WTC11 (cell line): Measurements from ENCODE around the gene ATP6AP1. TPM values are rescaled to one million over a fixed set of nuclear protein-coding genes. Genes with fewer than 3 reads are reported as not detected.

ENCODE experiments used
- ATAC-seq: fragments of 200-7000 bp; cut with Tn5 transposase; 2 replicates; pipeline ENCODE4 v1.10.0; 2021; ENCODE audit warnings: mild to moderate bottlenecking, moderate library complexity
- CTCF ChIA-PET: fragments of 300-600 bp; sonication (Branson Sonifier 250); formaldehyde crosslinking; loops from one replicate; lab custom pipeline; 2021; ENCODE audit warnings: antibody characterized with exemption; lab: Charles Lee
- POLR2A ChIA-PET: fragments of 350-600 bp; sonication (Branson Sonifier 250); formaldehyde crosslinking; loops from one replicate; lab custom pipeline; 2021; ENCODE audit warnings: antibody characterized with exemption; lab: Charles Lee
- DNase-seq: peaks from one replicate; pipeline ENCODE4 v3.0.0; 2021; ENCODE audit warnings: low spot score
- H3K27ac Mint-ChIP-seq: 2 replicates; pipeline ENCODE4 v1.8.0; 2021; ENCODE audit warnings: mixed read lengths
- H3K27me3 Mint-ChIP-seq: 2 replicates; pipeline ENCODE4 v1.8.0; 2021; ENCODE audit warnings: low read depth, mild to moderate bottlenecking, moderate library complexity, mixed read lengths
- H3K36me3 Mint-ChIP-seq: 2 replicates; pipeline ENCODE4 v1.8.0; 2021; ENCODE audit warnings: mixed read lengths
- H3K4me1 Mint-ChIP-seq: 2 replicates; pipeline ENCODE4 v1.8.0; 2022; ENCODE audit warnings: mixed read lengths
- H3K4me3 Mint-ChIP-seq: 2 replicates; pipeline ENCODE4 v1.8.0; 2021; ENCODE audit warnings: mild to moderate bottlenecking, moderate library complexity, mixed read lengths
- H3K9me3 Mint-ChIP-seq: 2 replicates; pipeline ENCODE4 v1.8.0; 2021; ENCODE audit warnings: mixed read lengths
- ELF4 ChIP-seq: sonication (generic); formaldehyde crosslinking; IDR thresholded peaks from 2 replicates; pipeline ENCODE4 v1.8.1; 2022; ENCODE audit warnings: low read depth, mild to moderate bottlenecking, moderate library complexity, missing genetic modification reagents
- GABPB1 ChIP-seq: sonication (generic); formaldehyde crosslinking; IDR thresholded peaks from 2 replicates; pipeline ENCODE4 v1.8.1; 2023; ENCODE audit warnings: mild to moderate bottlenecking, missing genetic modification reagents
- GTF2I ChIP-seq: fragments of 250-450 bp; sonication (Bioruptor Pico); conservative IDR thresholded peaks from 2 replicates; pipeline ENCODE4 v1.4.0; 2021; ENCODE audit warnings: mild to moderate bottlenecking
- IRF2 ChIP-seq: sonication (generic); formaldehyde crosslinking; IDR thresholded peaks from 2 replicates; pipeline ENCODE4 v1.8.0; 2022; ENCODE audit warnings: low read depth, missing genetic modification reagents, borderline replicate concordance
- NR1H2 ChIP-seq: sonication (generic); formaldehyde crosslinking; IDR thresholded peaks from 2 replicates; pipeline ENCODE4 v1.9.0; 2021; ENCODE audit warnings: mild to moderate bottlenecking, moderate library complexity, missing genetic modification reagents
- NR3C1 ChIP-seq: sonication (generic); formaldehyde crosslinking; conservative IDR thresholded peaks from 2 replicates; pipeline ENCODE4 v1.8.1; 2023; ENCODE audit warnings: low read depth, mild to moderate bottlenecking, missing genetic modification reagents
- SP1 ChIP-seq: sonication (generic); formaldehyde crosslinking; conservative IDR thresholded peaks from 2 replicates; pipeline ENCODE4 v1.8.1; 2022; ENCODE audit warnings: missing genetic modification reagents
- ZNF317 ChIP-seq: sonication (generic); formaldehyde crosslinking; IDR thresholded peaks from 2 replicates; pipeline ENCODE4 v1.8.1; 2023; ENCODE audit warnings: low read depth, mild to moderate bottlenecking, moderate library complexity, missing genetic modification reagents, borderline replicate concordance
- ZNF396 ChIP-seq: fragments of 250-450 bp; sonication (Bioruptor Pico); IDR thresholded peaks from 2 replicates; pipeline ENCODE4 v1.8.0; 2021; ENCODE audit warnings: mild to moderate bottlenecking, moderate library complexity, borderline replicate concordance
- ZNF416 ChIP-seq: fragments of 250-450 bp; sonication (Bioruptor Pico); IDR thresholded peaks from 2 replicates; pipeline ENCODE4 v1.9.0; 2021; ENCODE audit warnings: mild to moderate bottlenecking, inconsistent platforms
- ZNF671 ChIP-seq: fragments of 250-450 bp; sonication (Bioruptor Pico); IDR thresholded peaks from 2 replicates; pipeline ENCODE4 v1.8.0; 2021; ENCODE audit warnings: mild to moderate bottlenecking
- total RNA-seq: library from RNA; stranded (reverse); gene quantifications from 3 replicates; pipeline ENCODE4 v1.2.3, GENCODE V29; 2021
- TF ChIP-seq, protein P1 (sequence below): sonication (generic); formaldehyde crosslinking; IDR thresholded peaks from 2 replicates; pipeline ENCODE4 v1.8.0; 2023; ENCODE audit warnings: missing genetic modification reagents, mild to moderate bottlenecking, borderline replicate concordance
- TF ChIP-seq, protein P2 (sequence below): fragments of 200-600 bp; IDR thresholded peaks from 2 replicates; pipeline ENCODE4 v1.8.0; 2022; ENCODE audit warnings: antibody characterized with exemption
- TF ChIP-seq, protein P3 (sequence below): fragments of 250-450 bp; sonication (Bioruptor Pico); IDR thresholded peaks from 2 replicates; pipeline ENCODE4 v1.9.0; 2021; ENCODE audit warnings: mild to moderate bottlenecking
- TF ChIP-seq, protein P4 (sequence below): sonication (generic); formaldehyde crosslinking; IDR thresholded peaks from 2 replicates; pipeline ENCODE4 v1.8.0; 2022; ENCODE audit warnings: mild to moderate bottlenecking, missing genetic modification reagents
- TF ChIP-seq, protein P5 (sequence below): sonication (generic); formaldehyde crosslinking; IDR thresholded peaks from 2 replicates; pipeline ENCODE4 v1.8.0; 2022; ENCODE audit warnings: mild to moderate bottlenecking, missing genetic modification reagents
- TF ChIP-seq, protein P6 (sequence below): sonication (generic); formaldehyde crosslinking; IDR thresholded peaks from 2 replicates; pipeline ENCODE4 v1.8.0; 2022; ENCODE audit warnings: missing genetic modification reagents
- TF ChIP-seq, protein P7 (sequence below): sonication (generic); formaldehyde crosslinking; IDR thresholded peaks from 2 replicates; pipeline ENCODE4 v1.8.1; 2022; ENCODE audit warnings: low read depth, mild to moderate bottlenecking, moderate library complexity, missing genetic modification reagents, borderline replicate concordance

The ATP6AP1 gene
- total RNA-seq, 1 experiment from 2014 or later = 43.9 TPM

DNA sequence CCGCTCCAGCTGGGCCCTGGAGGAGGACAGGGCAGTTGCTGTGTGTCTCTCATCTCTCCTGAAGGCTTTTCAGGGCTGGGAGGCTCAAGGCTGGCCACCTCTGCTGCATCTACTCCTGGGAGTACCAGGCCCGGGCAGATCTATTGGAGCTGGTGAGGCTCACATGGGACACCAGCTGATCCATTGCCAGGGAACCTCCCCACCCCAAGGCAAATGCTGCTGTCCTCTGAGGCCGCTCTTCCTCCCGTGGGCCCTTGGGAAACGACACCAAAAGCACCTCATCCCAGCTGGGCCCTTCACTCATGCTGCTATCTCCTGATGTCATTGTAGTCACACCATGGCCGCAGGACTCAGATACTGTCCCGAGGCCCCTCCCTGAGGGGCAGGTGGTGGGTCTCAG is 54.3 kb downstream of the ATP6AP1 start (continued):
- TF ChIP-seq, protein P1, sequence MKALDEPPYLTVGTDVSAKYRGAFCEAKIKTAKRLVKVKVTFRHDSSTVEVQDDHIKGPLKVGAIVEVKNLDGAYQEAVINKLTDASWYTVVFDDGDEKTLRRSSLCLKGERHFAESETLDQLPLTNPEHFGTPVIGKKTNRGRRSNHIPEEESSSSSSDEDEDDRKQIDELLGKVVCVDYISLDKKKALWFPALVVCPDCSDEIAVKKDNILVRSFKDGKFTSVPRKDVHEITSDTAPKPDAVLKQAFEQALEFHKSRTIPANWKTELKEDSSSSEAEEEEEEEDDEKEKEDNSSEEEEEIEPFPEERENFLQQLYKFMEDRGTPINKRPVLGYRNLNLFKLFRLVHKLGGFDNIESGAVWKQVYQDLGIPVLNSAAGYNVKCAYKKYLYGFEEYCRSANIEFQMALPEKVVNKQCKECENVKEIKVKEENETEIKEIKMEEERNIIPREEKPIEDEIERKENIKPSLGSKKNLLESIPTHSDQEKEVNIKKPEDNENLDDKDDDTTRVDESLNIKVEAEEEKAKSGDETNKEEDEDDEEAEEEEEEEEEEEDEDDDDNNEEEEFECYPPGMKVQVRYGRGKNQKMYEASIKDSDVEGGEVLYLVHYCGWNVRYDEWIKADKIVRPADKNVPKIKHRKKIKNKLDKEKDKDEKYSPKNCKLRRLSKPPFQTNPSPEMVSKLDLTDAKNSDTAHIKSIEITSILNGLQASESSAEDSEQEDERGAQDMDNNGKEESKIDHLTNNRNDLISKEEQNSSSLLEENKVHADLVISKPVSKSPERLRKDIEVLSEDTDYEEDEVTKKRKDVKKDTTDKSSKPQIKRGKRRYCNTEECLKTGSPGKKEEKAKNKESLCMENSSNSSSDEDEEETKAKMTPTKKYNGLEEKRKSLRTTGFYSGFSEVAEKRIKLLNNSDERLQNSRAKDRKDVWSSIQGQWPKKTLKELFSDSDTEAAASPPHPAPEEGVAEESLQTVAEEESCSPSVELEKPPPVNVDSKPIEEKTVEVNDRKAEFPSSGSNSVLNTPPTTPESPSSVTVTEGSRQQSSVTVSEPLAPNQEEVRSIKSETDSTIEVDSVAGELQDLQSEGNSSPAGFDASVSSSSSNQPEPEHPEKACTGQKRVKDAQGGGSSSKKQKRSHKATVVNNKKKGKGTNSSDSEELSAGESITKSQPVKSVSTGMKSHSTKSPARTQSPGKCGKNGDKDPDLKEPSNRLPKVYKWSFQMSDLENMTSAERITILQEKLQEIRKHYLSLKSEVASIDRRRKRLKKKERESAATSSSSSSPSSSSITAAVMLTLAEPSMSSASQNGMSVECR = no peak
- TF ChIP-seq, protein P2, sequence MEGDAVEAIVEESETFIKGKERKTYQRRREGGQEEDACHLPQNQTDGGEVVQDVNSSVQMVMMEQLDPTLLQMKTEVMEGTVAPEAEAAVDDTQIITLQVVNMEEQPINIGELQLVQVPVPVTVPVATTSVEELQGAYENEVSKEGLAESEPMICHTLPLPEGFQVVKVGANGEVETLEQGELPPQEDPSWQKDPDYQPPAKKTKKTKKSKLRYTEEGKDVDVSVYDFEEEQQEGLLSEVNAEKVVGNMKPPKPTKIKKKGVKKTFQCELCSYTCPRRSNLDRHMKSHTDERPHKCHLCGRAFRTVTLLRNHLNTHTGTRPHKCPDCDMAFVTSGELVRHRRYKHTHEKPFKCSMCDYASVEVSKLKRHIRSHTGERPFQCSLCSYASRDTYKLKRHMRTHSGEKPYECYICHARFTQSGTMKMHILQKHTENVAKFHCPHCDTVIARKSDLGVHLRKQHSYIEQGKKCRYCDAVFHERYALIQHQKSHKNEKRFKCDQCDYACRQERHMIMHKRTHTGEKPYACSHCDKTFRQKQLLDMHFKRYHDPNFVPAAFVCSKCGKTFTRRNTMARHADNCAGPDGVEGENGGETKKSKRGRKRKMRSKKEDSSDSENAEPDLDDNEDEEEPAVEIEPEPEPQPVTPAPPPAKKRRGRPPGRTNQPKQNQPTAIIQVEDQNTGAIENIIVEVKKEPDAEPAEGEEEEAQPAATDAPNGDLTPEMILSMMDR = no peak

DNA sequence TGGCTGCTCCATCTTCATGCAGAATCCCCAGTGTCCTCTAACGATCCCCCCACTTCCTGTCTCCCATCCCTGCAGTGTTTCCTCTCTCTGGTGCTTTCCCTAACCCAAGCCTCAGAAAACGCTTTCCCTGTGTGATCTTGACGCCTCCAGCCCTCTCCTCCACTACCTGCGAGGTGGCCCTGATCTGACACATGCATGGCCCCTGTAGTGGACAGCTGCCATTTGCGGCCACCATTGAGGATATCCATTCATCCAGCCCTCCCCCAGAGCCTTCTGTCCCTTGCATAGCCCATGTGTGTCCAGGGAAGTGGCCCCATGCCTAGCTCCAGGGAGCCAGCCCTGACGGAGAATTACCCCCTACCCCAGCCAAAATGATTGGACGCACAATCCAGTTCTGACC is 54.8 kb downstream of the ATP6AP1 start:
- CTCF ChIA-PET = interaction anchor here (0.6 kb wide), 1 partner anchor 110 kb away, joined by 4 read pairs; no protein-coding TSS in a partner anchor
- H3K27ac Mint-ChIP-seq = no peak overlapping the region; the same call in 1 of the 2 replicates
- TF ChIP-seq, protein P3, sequence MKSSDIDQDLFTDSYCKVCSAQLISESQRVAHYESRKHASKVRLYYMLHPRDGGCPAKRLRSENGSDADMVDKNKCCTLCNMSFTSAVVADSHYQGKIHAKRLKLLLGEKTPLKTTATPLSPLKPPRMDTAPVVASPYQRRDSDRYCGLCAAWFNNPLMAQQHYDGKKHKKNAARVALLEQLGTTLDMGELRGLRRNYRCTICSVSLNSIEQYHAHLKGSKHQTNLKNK = no peak
- TF ChIP-seq ZNF671 (CRISPR knock-in tag) = no peak
- TF ChIP-seq, all 79 proteins: peak for 0
- Mint-ChIP-seq H3K9me3 (no peaks in the 10 kb centered on the region), H3K4me3 (no peak overlapping the region), H3K27me3 (no peaks in the 10 kb centered on the region), H3K36me3 (no peaks in the 10 kb centered on the region; the same call in 1 of the 2 replicates), H3K4me1 (peaks cover 3% of the 10 kb centered on the region; the same call in 1 of the 2 replicates)
- ATAC-seq (no peak), DNase-seq (no peak)
- POLR2A ChIA-PET = no interaction called here

DNA sequence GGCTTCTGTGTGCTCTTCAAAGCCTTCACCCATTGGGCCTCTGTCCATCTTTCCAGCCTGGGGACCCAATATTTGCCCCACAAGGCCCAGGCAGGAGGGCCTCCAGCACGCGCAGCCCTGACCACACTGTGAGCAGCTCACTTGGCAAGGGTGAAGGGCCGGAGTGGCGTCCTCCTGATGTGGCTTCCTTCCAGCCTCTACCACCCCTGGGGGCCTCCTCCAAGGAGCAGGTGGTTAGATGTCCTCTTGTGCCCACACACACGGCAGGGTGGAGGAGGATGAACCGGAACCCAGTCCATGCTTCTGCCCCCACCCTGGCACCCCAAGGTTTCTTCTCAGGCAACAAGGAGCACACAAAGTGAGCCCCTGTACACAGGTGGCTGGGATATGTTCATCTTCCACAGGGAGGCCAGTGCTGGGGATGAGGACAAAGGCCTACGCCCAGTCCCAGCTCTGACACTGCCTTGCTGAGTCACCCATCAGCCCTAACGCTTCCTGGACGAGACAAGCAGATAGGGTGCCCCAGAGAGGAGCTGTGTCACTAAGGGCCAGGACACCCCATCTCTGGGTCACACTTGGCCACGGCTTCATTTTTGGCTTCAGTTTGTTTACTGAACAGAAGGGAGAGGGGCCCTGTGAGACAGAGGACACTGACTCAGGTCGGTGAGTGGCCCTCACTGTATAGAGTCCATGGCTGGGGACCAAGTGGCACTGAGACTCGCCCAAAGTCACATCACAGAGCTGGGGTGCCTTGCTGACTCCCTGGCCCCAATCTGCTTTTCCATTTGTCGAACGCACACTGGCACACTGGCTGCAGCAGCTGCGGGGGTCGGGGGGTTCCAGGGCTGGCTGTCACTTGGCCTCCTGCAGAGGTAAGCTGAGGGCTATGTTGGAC is 56.0 kb downstream of the ATP6AP1 start:
- ATAC-seq (no peak), DNase-seq (no peak)
- Mint-ChIP-seq H3K4me3 (no peak overlapping the region), H3K4me1 (peaks cover under 1% of the 10 kb centered on the region), H3K27me3 (no peaks in the 10 kb centered on the region), H3K36me3 (no peaks in the 10 kb centered on the region; the same call in 1 of the 2 replicates), H3K9me3 (no peaks in the 10 kb centered on the region), H3K27ac (no peak overlapping the region)
- ChIA-PET CTCF (no interaction called here), POLR2A (no interaction called here)
- no peak for TF ChIP-seq ZNF416 (CRISPR knock-in tag)
- no peak for TF ChIP-seq NR1H2
- TF ChIP-seq, protein P4, sequence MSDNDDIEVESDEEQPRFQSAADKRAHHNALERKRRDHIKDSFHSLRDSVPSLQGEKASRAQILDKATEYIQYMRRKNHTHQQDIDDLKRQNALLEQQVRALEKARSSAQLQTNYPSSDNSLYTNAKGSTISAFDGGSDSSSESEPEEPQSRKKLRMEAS = no peak
- TF ChIP-seq, protein P5, sequence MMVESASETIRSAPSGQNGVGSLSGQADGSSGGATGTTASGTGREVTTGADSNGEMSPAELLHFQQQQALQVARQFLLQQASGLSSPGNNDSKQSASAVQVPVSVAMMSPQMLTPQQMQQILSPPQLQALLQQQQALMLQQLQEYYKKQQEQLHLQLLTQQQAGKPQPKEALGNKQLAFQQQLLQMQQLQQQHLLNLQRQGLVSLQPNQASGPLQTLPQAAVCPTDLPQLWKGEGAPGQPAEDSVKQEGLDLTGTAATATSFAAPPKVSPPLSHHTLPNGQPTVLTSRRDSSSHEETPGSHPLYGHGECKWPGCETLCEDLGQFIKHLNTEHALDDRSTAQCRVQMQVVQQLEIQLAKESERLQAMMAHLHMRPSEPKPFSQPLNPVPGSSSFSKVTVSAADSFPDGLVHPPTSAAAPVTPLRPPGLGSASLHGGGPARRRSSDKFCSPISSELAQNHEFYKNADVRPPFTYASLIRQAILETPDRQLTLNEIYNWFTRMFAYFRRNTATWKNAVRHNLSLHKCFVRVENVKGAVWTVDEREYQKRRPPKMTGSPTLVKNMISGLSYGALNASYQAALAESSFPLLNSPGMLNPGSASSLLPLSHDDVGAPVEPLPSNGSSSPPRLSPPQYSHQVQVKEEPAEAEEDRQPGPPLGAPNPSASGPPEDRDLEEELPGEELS = no peak
- TF ChIP-seq ZNF671 (CRISPR knock-in tag) = no peak
- no peak for TF ChIP-seq GTF2I (CRISPR knock-in tag)
- no peak for TF ChIP-seq ZNF317 (CRISPR knock-in tag)
- TF ChIP-seq, protein P6, sequence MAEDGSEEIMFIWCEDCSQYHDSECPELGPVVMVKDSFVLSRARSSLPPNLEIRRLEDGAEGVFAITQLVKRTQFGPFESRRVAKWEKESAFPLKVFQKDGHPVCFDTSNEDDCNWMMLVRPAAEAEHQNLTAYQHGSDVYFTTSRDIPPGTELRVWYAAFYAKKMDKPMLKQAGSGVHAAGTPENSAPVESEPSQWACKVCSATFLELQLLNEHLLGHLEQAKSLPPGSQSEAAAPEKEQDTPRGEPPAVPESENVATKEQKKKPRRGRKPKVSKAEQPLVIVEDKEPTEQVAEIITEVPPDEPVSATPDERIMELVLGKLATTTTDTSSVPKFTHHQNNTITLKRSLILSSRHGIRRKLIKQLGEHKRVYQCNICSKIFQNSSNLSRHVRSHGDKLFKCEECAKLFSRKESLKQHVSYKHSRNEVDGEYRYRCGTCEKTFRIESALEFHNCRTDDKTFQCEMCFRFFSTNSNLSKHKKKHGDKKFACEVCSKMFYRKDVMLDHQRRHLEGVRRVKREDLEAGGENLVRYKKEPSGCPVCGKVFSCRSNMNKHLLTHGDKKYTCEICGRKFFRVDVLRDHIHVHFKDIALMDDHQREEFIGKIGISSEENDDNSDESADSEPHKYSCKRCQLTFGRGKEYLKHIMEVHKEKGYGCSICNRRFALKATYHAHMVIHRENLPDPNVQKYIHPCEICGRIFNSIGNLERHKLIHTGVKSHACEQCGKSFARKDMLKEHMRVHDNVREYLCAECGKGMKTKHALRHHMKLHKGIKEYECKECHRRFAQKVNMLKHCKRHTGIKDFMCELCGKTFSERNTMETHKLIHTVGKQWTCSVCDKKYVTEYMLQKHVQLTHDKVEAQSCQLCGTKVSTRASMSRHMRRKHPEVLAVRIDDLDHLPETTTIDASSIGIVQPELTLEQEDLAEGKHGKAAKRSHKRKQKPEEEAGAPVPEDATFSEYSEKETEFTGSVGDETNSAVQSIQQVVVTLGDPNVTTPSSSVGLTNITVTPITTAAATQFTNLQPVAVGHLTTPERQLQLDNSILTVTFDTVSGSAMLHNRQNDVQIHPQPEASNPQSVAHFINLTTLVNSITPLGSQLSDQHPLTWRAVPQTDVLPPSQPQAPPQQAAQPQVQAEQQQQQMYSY = no peak
- no peak for TF ChIP-seq ZNF396 (CRISPR knock-in tag)
- no peak for TF ChIP-seq GABPB1 (CRISPR knock-in tag)
- no peak for TF ChIP-seq IRF2 (CRISPR knock-in tag)
- no peak for TF ChIP-seq SP1
- TF ChIP-seq, protein P7, sequence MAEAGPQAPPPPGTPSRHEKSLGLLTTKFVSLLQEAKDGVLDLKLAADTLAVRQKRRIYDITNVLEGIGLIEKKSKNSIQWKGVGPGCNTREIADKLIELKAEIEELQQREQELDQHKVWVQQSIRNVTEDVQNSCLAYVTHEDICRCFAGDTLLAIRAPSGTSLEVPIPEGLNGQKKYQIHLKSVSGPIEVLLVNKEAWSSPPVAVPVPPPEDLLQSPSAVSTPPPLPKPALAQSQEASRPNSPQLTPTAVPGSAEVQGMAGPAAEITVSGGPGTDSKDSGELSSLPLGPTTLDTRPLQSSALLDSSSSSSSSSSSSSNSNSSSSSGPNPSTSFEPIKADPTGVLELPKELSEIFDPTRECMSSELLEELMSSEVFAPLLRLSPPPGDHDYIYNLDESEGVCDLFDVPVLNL = no peak
- TF ChIP-seq NR3C1 (CRISPR knock-in tag) = no peak
- no peak for TF ChIP-seq ELF4
